ENCODE measurements around the gene SKOR1. TPM values are rescaled to one million over a fixed set of nuclear protein-coding genes. Genes with fewer than 3 reads are reported as not detected.

The SKOR1 gene
- total RNA-seq, 1 experiment from 2014 or later, result 0.22 TPM

- TF ChIP-seq ZNF512 (CRISPR knock-in tag; IDR thresholded peaks at IDR 0.05; ENCODE audit: borderline replicate concordance) (no peak), JUN (CRISPR knock-in tag; IDR thresholded peaks at IDR 0.05) (peak; percentile 88), ZNF317 (CRISPR knock-in tag; IDR thresholded peaks at IDR 0.05; ENCODE audit: borderline replicate concordance, low read depth) (0 out of 2 replicates have a peak, but pooled peaks have one; percentile 42), MXD4 (CRISPR knock-in tag; IDR thresholded peaks at IDR 0.05; ENCODE audit: borderline replicate concordance) (no peak), ZNF219 (CRISPR knock-in tag; IDR thresholded peaks at IDR 0.05; ENCODE audit: borderline replicate concordance) (peak; percentile 90; the same call in 1 of the 2 replicates), FOXJ3 (CRISPR knock-in tag; IDR thresholded peaks at IDR 0.05; ENCODE audit: borderline replicate concordance) (no peak), CBFB (CRISPR knock-in tag; IDR thresholded peaks at IDR 0.05; ENCODE audit: low read depth) (no peak), PRRX2 (CRISPR knock-in tag; IDR thresholded peaks at IDR 0.05) (no peak), USF2 (CRISPR knock-in tag; IDR thresholded peaks at IDR 0.05) (no peak), SP1 (CRISPR knock-in tag; conservative IDR thresholded peaks at IDR 0.05) (no peak; the same call in 1 of the 2 replicates), ZNF396 (CRISPR knock-in tag; IDR thresholded peaks at IDR 0.05; ENCODE audit: borderline replicate concordance) (no peak), CDX4 (CRISPR knock-in tag; IDR thresholded peaks at IDR 0.05; ENCODE audit: borderline replicate concordance) (no peak), ZNF416 (CRISPR knock-in tag; IDR thresholded peaks at IDR 0.05) (no peak)
These were observed 4.1 kb upstream of the SKOR1 start (continued) for GRCh38 chr15:67820992-67821783.

- no peak for DNase-seq (ENCODE audit: low spot score)
- ChIA-PET POLR2A (no interaction called here), CTCF (interaction anchor here (0.7 to 4.0 kb wide), 7 partner anchors 9 to 359 kb away, joined by 3 to 16 read pairs (median 4); no protein-coding TSS in a partner anchor)
These were observed 3.4 kb upstream of the SKOR1 start for GRCh38 chr15:67821784-67822440.

More at GRCh38 chr15:67821784-67822440, 3.4 kb upstream of the SKOR1 start:
- Mint-ChIP-seq H3K4me1 (peaks cover 53% of the 10 kb centered on the region), H3K36me3 (no peaks in the 10 kb centered on the region; the same call in none of the 2 replicates), H3K4me3 (peak overlapping the region; percentile 68), H3K27ac (no peak overlapping the region), H3K9me3 (no peaks in the 10 kb centered on the region; the same call in 1 of the 2 replicates), H3K27me3 (ENCODE audit: low read depth) (peaks cover 97% of the 10 kb centered on the region)
- ATAC-seq, result no peak; the same call in 1 of the 2 replicates
- TF ChIP-seq KAT7 (CRISPR knock-in tag; IDR thresholded peaks at IDR 0.05; ENCODE audit: borderline replicate concordance), result no peak
- TF ChIP-seq ZNF219 (CRISPR knock-in tag; IDR thresholded peaks at IDR 0.05; ENCODE audit: borderline replicate concordance), result no peak
- TF ChIP-seq FOXK1 (CRISPR knock-in tag; IDR thresholded peaks at IDR 0.05), result no peak
- no peak for TF ChIP-seq SP1 (CRISPR knock-in tag; conservative IDR thresholded peaks at IDR 0.05)
- TF ChIP-seq ZNF532 (CRISPR knock-in tag; IDR thresholded peaks at IDR 0.05; ENCODE audit: borderline replicate concordance), result no peak
- no peak for TF ChIP-seq RORB (CRISPR knock-in tag; IDR thresholded peaks at IDR 0.05)
- TF ChIP-seq ZNF121 (CRISPR knock-in tag; IDR thresholded peaks at IDR 0.05), result no peak
- TF ChIP-seq, protein P1, sequence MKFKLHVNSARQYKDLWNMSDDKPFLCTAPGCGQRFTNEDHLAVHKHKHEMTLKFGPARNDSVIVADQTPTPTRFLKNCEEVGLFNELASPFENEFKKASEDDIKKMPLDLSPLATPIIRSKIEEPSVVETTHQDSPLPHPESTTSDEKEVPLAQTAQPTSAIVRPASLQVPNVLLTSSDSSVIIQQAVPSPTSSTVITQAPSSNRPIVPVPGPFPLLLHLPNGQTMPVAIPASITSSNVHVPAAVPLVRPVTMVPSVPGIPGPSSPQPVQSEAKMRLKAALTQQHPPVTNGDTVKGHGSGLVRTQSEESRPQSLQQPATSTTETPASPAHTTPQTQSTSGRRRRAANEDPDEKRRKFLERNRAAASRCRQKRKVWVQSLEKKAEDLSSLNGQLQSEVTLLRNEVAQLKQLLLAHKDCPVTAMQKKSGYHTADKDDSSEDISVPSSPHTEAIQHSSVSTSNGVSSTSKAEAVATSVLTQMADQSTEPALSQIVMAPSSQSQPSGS (CRISPR knock-in tag; IDR thresholded peaks at IDR 0.05; ENCODE audit: borderline replicate concordance, low read depth), result no peak
- TF ChIP-seq ZNF232 (CRISPR knock-in tag; IDR thresholded peaks at IDR 0.05), result no peak
- no peak for TF ChIP-seq NR2C2 (CRISPR knock-in tag; IDR thresholded peaks at IDR 0.05)

Measured in WTC11 (cell line).